Dedifferentiated amniotic fluid mesenchymal stem cell (primary cell): ENCODE results near the gene RELN.
"Not testable (repeated sequence)": the region's sequence is repeated elsewhere in the genome, so short reads cannot be mapped to it uniquely, and the experiment has no call there.

ENCODE experiments used
- DNase-seq: peaks from one replicate; pipeline ENCODE4 v3.0.0-alpha.2; 2016; ENCODE audit errors: extremely low spot score

RELN gene

GRCh38 chr7:103487419-103487818 lies 502.0 kb downstream of the RELN start:
- DNase-seq, result no peak

GRCh38 chr7:103486873-103487272 lies 502.6 kb downstream of the RELN start:
- DNase-seq, result not testable (repeated sequence)

DNA sequence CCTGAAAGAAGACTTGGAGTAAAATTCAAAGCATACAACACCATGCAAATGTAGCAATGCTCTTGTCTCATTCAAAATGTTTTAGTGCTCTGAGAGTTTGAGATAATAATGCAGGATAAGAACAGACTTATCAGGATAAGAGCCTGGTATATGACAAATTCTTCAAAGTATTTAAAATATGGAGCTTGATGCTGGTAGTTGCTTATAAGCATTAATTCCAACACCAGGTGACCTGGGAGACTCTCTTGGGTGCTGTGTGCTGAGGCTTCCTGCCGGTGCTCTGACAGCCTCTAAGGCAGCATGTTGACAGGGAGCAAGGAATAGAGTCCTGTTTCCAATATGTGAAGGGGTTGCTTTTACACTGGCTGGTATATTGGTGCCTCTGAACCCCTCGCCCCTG lies 508.7 kb downstream of the RELN start:
- DNase-seq, result no peak

DNA sequence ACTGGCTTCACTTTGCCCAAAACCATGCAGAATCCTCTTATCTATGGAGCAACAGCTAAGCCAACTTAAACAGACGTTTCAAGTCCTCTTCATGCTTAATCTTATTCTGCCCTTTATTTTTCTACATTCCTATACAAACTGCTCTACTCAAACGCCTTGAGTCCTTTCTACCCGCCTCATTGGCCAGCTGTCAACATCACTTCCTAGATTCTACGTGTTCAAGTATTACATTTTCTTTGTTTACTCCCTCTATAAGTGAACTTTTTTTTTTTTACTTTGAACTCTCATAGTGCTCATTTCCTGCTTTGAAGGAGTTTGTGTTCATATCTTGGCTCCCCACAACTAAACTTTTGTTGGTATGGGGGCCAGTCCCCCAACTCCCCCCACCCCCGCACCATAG lies 514.5 kb downstream of the RELN start:
- no peak for DNase-seq

GRCh38 chr7:103469095-103469948 lies 520.1 kb downstream of the RELN start:
- DNase-seq, result no peak

- DNase-seq, result no peak
Observed at GRCh38 chr7:103466814-103467213, 522.6 kb downstream of the RELN start.

DNA sequence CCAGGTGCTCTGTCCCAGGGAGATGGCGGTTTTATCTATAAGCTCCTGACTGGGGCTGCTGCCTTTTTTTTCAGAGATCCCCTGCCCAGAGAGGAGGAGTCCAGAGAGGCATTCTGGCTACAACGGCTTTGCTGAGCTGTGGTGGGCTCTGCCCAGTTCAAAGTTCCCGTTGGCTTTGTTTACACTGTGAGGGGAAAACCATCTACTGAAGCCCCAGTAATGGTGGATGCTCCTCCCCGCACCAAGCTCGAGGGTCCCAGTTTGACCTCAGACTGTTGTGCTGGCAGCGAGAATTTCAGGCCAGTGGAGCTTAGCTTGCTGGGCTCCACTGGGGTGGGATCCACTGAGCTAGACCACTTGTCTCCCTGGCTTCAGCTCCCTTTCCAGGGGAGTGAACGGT lies 527.1 kb downstream of the RELN start:
- DNase-seq, result no peak

- DNase-seq, result no peak
Observed at GRCh38 chr7:103447073-103447960, 542.1 kb downstream of the RELN start.

DNA sequence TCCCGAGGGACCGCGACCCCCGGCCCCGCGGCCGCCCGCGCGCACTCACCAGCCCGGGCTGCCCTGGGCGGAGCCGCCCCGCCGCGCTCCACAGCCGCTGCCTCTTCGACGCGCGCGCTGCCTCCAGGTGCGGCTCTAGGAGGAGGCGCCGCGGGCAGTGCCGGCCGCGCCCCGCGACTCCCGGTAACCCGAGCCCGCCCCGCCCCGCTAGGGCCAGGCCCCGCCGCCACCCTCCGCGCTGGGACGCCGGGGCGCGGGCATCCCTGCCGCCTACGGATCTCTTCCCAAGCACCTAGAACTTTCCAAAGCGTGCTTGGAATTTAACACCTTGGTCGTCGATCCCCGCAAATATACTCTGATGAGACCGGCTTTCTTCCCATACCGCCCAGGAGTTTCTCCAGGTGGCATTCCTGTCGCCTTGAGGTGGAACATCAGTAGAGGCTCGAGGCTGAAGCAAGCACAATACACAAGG lies 543.4 kb downstream of the RELN start, which contains the start of gene SLC26A5:
Gene SLC26A5, minus strand, starts transcription at position 159 of the 472 bp plus-strand sequence. CDS start 24,693 bp downstream, outside the sequence.
- DNase-seq, result no peak

- no peak for DNase-seq
Observed at GRCh38 chr7:103445228-103446048, 544.0 kb downstream of the RELN start.

DNA sequence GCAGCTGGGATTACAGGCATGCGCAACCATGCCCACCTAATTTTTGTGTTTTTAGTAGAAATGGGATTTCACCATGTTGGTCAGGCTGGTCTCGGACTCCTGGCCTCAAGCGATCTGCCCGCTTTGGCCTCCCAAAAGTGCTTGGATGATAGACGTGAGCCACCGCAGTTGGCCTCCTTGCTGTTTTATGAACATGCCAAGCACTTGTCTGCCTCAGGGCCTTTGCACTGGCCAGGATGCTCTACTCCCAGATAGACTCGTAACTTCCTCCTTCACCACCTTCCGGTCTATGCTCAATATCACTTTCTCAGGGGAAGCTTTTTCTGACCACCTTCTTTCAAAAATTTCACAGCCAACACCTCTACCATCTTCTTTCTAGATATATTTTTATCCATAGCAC lies 549.8 kb downstream of the RELN start:
- DNase-seq, result no peak

DNA sequence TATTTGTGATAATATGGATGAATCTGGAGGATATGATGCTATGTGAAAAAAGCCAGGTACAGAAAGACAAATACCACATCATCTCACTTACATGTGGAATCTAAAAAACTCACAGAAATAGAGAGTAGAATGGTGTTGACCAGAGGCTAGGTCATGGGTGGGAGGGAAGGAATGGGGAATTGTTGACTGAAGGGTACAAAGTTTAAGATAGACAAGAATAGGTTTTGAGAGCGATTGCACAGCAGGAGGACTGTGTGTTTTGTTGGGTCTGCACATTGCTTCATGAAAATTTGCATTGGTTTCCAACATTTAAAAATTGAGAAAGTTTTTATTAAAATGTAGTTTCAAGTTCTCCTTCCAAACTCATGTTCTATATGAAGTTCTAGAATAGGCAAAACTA lies 551.8 kb downstream of the RELN start:
- no peak for DNase-seq

DNA sequence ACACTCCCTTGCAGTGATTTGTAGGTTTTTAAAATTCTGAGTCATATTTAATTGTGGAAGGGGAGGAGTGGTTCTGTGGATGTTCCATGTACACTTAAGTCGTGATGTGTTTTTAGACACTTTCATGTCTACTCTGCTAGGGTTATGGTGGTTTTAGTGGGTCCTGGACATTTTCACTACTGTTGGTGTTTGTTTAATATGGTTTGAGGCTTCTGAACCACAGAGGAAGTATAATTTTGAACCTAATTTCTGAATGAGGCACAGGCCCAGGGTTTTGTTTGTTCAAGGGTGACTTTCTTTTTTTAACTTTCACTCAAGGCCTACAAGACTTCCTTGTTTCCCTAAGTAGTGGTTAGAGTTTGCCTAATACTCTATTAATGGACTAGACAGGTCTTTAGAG lies 556.7 kb downstream of the RELN start:
- DNase-seq, result no peak

DNA sequence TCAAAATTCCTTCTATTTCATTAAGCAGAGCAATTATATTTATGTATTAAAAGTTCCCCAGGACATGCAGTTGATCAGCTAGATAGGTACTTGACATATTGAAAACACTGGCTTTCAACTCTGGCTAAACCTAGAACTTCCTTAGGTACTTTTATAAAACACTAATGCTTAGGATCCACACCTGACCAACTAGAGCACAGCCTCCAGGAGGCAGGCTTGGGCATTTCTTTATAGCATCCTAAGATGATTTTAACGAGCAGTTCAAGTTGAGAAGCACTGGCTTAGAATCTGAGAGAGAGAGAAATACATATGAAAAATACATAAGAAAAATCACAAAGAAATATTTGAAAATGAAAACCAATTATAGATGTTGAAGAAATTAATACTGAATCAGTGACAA lies 564.3 kb downstream of the RELN start:
- no peak for DNase-seq

DNA sequence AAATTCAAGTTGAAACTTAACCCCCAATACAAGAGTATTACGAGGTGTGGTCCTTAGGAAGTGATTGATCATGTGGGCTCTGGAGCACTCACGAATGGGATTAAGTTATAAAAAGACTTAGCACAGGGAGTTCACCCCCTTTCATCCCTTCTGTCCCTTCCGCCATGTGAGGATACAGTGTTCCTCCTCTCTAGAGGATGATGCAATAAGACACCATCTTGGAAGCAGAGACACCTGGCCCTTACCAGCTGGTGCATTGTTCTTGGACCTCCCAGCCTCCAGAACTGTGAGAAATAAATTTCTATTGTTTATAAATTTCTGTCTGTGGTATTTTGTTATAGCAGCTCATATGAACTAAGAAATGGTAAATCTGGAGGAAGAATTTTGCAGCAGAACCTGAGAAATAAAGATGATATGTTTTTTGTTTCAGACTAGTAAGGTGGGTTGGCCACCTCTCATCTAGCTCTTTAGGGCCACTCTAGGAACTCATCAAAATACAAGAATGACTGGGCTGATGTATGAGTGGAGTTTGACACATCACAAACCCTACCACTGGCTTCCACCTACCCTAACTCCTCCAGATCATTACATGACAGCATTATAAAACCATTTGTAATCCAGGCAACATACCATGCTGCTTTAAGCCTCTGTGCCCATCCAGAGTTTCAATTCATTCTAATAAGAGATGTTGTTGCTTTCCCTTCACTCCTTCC lies 565.8 kb downstream of the RELN start:
- no peak for DNase-seq
